IMR-90 (cell line): ENCODE data around the gene TMPRSS13. TPM values are rescaled to one million over a fixed set of nuclear protein-coding genes. Genes with fewer than 3 reads are reported as not detected.

Source experiments
- ATAC-seq: fragments of 200-7000 bp; cut with Tn5 transposase; 2 replicates; pipeline ENCODE4 v1.9.1; 2020; ENCODE audit warnings: low read depth, mild to moderate bottlenecking, moderate library complexity
- BruUV-seq: library from RNA; stranded (reverse); fragments of 400-500 nt; replicated peaks from 2 replicates; lab custom pipeline; 2021; lab: Mats Ljungman, UMichigan
- CTCF ChIA-PET: fragments of 300-600 bp; formaldehyde crosslinking; extraction: SDS; loops from one replicate; lab custom pipeline; 2021; ENCODE audit warnings: antibody characterized with exemption; lab: Yijun Ruan, JAX
- POLR2A ChIA-PET: fragments of 300-600 bp; sonication (Branson Sonifier 250); formaldehyde crosslinking; loops from one replicate; lab custom pipeline; 2022; ENCODE audit warnings: antibody characterized with exemption; ENCODE audit not compliant: unreplicated experiment; lab: Charles Lee
- DNase-seq: peaks from one replicate; pipeline ENCODE4 v3.0.0; 2013
- H2AFZ ChIP-seq: replicated peaks from 2 replicates; pipeline ENCODE3; 2013; ENCODE audit warnings: low read length, mild to moderate bottlenecking; ENCODE audit not compliant: poor library complexity
- H2AK5ac ChIP-seq: 2 replicates; pipeline ENCODE4 v1.6.1; 2013; ENCODE audit warnings: low read depth, low read length, inconsistent platforms
- H2AK9ac ChIP-seq: replicated peaks from 2 replicates; pipeline ENCODE3; 2013; ENCODE audit warnings: mild to moderate bottlenecking, low read depth, low read length, moderate library complexity; ENCODE audit not compliant: poor library complexity
- H2BK120ac ChIP-seq: 2 replicates; pipeline ENCODE4 v1.6.1; 2013; ENCODE audit warnings: low read depth, low read length, inconsistent platforms
- H2BK15ac ChIP-seq: 3 replicates; pipeline ENCODE4 v1.6.1; 2013; ENCODE audit warnings: low read depth, low read length, inconsistent platforms
- H2BK20ac ChIP-seq: 2 replicates; pipeline ENCODE4 v1.6.1; 2013; ENCODE audit warnings: low read depth, mild to moderate bottlenecking, inconsistent platforms, low read length, moderate library complexity
- H2BK5ac ChIP-seq: 2 replicates; pipeline ENCODE4 v1.6.1; 2013; ENCODE audit warnings: mild to moderate bottlenecking, low read depth, low read length, inconsistent platforms; ENCODE audit not compliant: poor library complexity, severe bottlenecking
- H3K14ac ChIP-seq: replicated peaks from 2 replicates; pipeline ENCODE4 v1.6.1; 2013; ENCODE audit warnings: low read depth, low read length, inconsistent platforms
- H3K18ac ChIP-seq: 2 replicates; pipeline ENCODE4 v1.6.1; 2013; ENCODE audit warnings: low read depth, low read length, control low read depth
- H3K23ac ChIP-seq: 2 replicates; pipeline ENCODE4 v1.6.1; 2013; ENCODE audit warnings: low read depth, low read length, inconsistent platforms
- H3K27ac ChIP-seq: 2 replicates; pipeline ENCODE4 v1.5.1; 2013; ENCODE audit warnings: mild to moderate bottlenecking, control low read depth, low read length; ENCODE audit not compliant: insufficient read depth
- H3K27me3 ChIP-seq: 2 replicates; pipeline ENCODE4 v1.6.1; 2013; ENCODE audit warnings: low read length; ENCODE audit not compliant: control insufficient read depth, insufficient read depth
- H3K36me3 ChIP-seq: 2 replicates; pipeline ENCODE4 v1.6.1; 2013; ENCODE audit warnings: low read length, mixed read lengths; ENCODE audit not compliant: control insufficient read depth, insufficient read depth
- H3K4ac ChIP-seq: 2 replicates; pipeline ENCODE4 v1.6.1; 2013; ENCODE audit warnings: low read depth, low read length, inconsistent platforms
- H3K4me1 ChIP-seq: 2 replicates; pipeline ENCODE4 v1.6.1; 2013; ENCODE audit warnings: low read length, mixed read lengths; ENCODE audit not compliant: control insufficient read depth, insufficient read depth
- H3K4me2 ChIP-seq: 2 replicates; pipeline ENCODE4 v1.6.1; 2013; ENCODE audit warnings: low read depth, mild to moderate bottlenecking, control low read depth, low read length, moderate library complexity
- H3K4me3 ChIP-seq: 2 replicates; pipeline ENCODE4 v1.5.1; 2013; ENCODE audit warnings: low read depth, mild to moderate bottlenecking, control low read depth, low read length, moderate library complexity; ENCODE audit not compliant: insufficient read depth
- H3K56ac ChIP-seq: 2 replicates; pipeline ENCODE4 v1.6.1; 2013; ENCODE audit warnings: low read length, inconsistent platforms; ENCODE audit not compliant: insufficient read depth; ENCODE audit errors: extremely low read depth
- H3K79me1 ChIP-seq, 2 experiments: 2 replicates each; pipeline ENCODE4 v1.6.1; 2013; ENCODE audit warnings: low read length in 2 of 2, inconsistent platforms in 1 of 2, low read depth in 1 of 2
- H3K9ac ChIP-seq: 2 replicates; pipeline ENCODE4 v1.6.1; 2013; ENCODE audit warnings: low read depth, low read length, control low read depth
- H3K9me1 ChIP-seq: 2 replicates; pipeline ENCODE4 v1.6.1; 2013; ENCODE audit warnings: low read length, inconsistent platforms; ENCODE audit not compliant: insufficient read depth
- H3K9me3 ChIP-seq: 2 replicates; pipeline ENCODE4 v1.6.1; 2013; ENCODE audit warnings: low read length; ENCODE audit not compliant: control insufficient read depth, insufficient read depth
- H4K20me1 ChIP-seq: 2 replicates; pipeline ENCODE4 v1.6.1; 2013; ENCODE audit warnings: low read length, inconsistent platforms; ENCODE audit not compliant: insufficient read depth
- H4K5ac ChIP-seq: 2 replicates; pipeline ENCODE4 v1.6.1; 2013; ENCODE audit warnings: mild to moderate bottlenecking, low read depth, low read length, control low read depth
- H4K8ac ChIP-seq, 2 experiments: 2 replicates each; pipeline ENCODE4 v1.6.1; 2013; ENCODE audit warnings: low read depth in 2 of 2, low read length in 2 of 2, control low read depth in 1 of 2, inconsistent platforms in 1 of 2
- H4K91ac ChIP-seq: 2 replicates; pipeline ENCODE4 v1.6.1; 2013; ENCODE audit warnings: low read depth, low read length, inconsistent platforms; ENCODE audit not compliant: insufficient read depth
- ELK1 ChIP-seq: fragments of 150-350 bp; IDR thresholded peaks from 2 replicates; pipeline ENCODE4 v1.6.1; 2016; ENCODE audit warnings: low read depth, mild to moderate bottlenecking, low read length, moderate library complexity, borderline replicate concordance
- MAFK ChIP-seq: IDR thresholded peaks from 2 replicates; pipeline ENCODE4 v1.6.1; 2012; ENCODE audit warnings: low read depth, low read length, improper control_type of control experiment
- MAZ ChIP-seq: IDR thresholded peaks from 2 replicates; pipeline ENCODE4 v1.6.1; 2012; ENCODE audit warnings: low read depth, mild to moderate bottlenecking, low read length, improper control_type of control experiment, moderate library complexity, borderline replicate concordance
- NFE2L2 ChIP-seq: fragments of 150-350 bp; IDR thresholded peaks from 2 replicates; pipeline ENCODE4 v1.6.1; 2016; ENCODE audit warnings: low read depth, mild to moderate bottlenecking, low read length
- POLR2A ChIP-seq: IDR thresholded peaks from 2 replicates; pipeline ENCODE4 v1.6.1; 2012; ENCODE audit warnings: mild to moderate bottlenecking, low read depth, low read length
- RCOR1 ChIP-seq: IDR thresholded peaks from 2 replicates; pipeline ENCODE4 v1.6.1; 2012; ENCODE audit warnings: mild to moderate bottlenecking, low read length, improper control_type of control experiment; ENCODE audit not compliant: insufficient replicate concordance
- WGBS, 2 experiments: methylation state at CpG; one replicate each; pipeline versions ENCODE4 v1.1.5 to v1.1.7; 2013; ENCODE audit warnings: missing lambda C conversion rate in 2 of 2; ENCODE audit not compliant: insufficient read length in 1 of 2; ENCODE audit errors: extremely low coverage in 2 of 2; 5-methylcytosine and 5-hydroxymethylcytosine counted together
- dilution Hi-C: fragments of 300-500 bp; cut with HindIII; formaldehyde crosslinking; loops from one replicate; pipeline ENCODE4 v1.14.3; 2018; ENCODE audit warnings: low sequenced_read_pairs; ENCODE audit not compliant: unreplicated experiment
- in situ Hi-C: fragments of 300-500 bp; cut with MboI; formaldehyde crosslinking; loops from 3 replicates; pipeline ENCODE4 v1.14.3; 2019; ENCODE audit warnings: low sequenced_read_pairs, inconsistent platforms, mixed read lengths
- intact Hi-C: fragments of 100-400 bp; cut with micrococcal nuclease; formaldehyde crosslinking; loops from 2 replicates; pipeline ENCODE4 v1.10.0; 2022
- polyA plus RNA-seq, 3 experiments: library from polyadenylated mRNA; depleted of rRNA; stranded (reverse); fragments of >200 nt; gene quantifications; 2 replicates each; pipeline ENCODE4 v1.2.3, GENCODE V29; 2012; ENCODE audit warnings: low replicate concordance in 1 of 3
- total RNA-seq: library from RNA; depleted of rRNA; stranded (reverse); fragments of >200 nt; gene quantifications from 2 replicates; pipeline ENCODE4 v1.2.3, GENCODE V29; 2012

The TMPRSS13 gene
- total and polyA plus RNA-seq, 2 of the 4 experiments (the other 2 are of a cell fraction), result not detected

- H3K27ac ChIP-seq, result no peak overlapping the region
- no peak overlapping the region for H2AFZ ChIP-seq
- H4K20me1 ChIP-seq, result no peaks in the 10 kb centered on the region; the same call in 1 of the 2 replicates
- POLR2A ChIA-PET, result no interaction called here
- DNase-seq, result no peak
- no peak overlapping the region for H2AK9ac ChIP-seq
- H3K36me3 ChIP-seq, result no peaks in the 10 kb centered on the region
- no peak overlapping the region for H2AK5ac ChIP-seq
- TF ChIP-seq MAZ (no peak), ELK1 (no peak), RCOR1 (no peak), POLR2A (no peak), MAFK (no peak), NFE2L2 (no peak)
- no peak overlapping the region for H2BK15ac ChIP-seq
- no peak overlapping the region for H2BK5ac ChIP-seq
- no peak overlapping the region for H4K8ac ChIP-seq
- CTCF ChIA-PET, result interaction anchor here (2.3 kb wide), 1 partner anchor 13 kb away, joined by 7 read pairs; no protein-coding TSS in a partner anchor
- no peaks in the 10 kb centered on the region for H3K9me3 ChIP-seq
- no peak overlapping the region for H3K9ac ChIP-seq
- dilution Hi-C loops, result no loop called here
- no peak overlapping the region for H3K4me3 ChIP-seq
- no peak overlapping the region for H4K91ac ChIP-seq
- no peak overlapping the region for H3K18ac ChIP-seq
- H3K4ac ChIP-seq, result no peak overlapping the region
- H3K79me1 ChIP-seq, result no peaks in the 10 kb centered on the region
- H3K14ac ChIP-seq, result no peak overlapping the region
- ATAC-seq, result no peak
- H3K4me2 ChIP-seq, result no peak overlapping the region
- no peak overlapping the region for H3K23ac ChIP-seq
- H3K27me3 ChIP-seq, result peaks cover 14% of the 10 kb centered on the region
- in situ Hi-C loops, result no loop called here
- BruUV-seq, result no TSS peak
- no peak overlapping the region for H4K5ac ChIP-seq
- no peaks in the 10 kb centered on the region for H3K4me1 ChIP-seq
- H3K9me1 ChIP-seq, result no peaks in the 10 kb centered on the region
- intact Hi-C loops, result no loop called here
- H3K56ac ChIP-seq, result no peak overlapping the region
- H2BK120ac ChIP-seq, result no peak overlapping the region
- no CpG with 5 or more reads among the region's 5 CpGs for WGBS, 2 experiments
- no peak overlapping the region for H2BK20ac ChIP-seq
These were observed 4.7 kb upstream of the TMPRSS13 start for GRCh38 chr11:117933930-117934329.
